Cortex of kidney (tissue), 1 donor: ENCODE results near the gene SYNDIG1L.
"Not testable (repeated sequence)": the region's sequence is repeated elsewhere in the genome, so short reads cannot be mapped to it uniquely, and the experiment has no call there.

ENCODE experiments used
- DNase-seq: peaks from one replicate; lab custom pipeline; 2025; lab: John Stamatoyannopoulos, UW

SYNDIG1L gene

DNA sequence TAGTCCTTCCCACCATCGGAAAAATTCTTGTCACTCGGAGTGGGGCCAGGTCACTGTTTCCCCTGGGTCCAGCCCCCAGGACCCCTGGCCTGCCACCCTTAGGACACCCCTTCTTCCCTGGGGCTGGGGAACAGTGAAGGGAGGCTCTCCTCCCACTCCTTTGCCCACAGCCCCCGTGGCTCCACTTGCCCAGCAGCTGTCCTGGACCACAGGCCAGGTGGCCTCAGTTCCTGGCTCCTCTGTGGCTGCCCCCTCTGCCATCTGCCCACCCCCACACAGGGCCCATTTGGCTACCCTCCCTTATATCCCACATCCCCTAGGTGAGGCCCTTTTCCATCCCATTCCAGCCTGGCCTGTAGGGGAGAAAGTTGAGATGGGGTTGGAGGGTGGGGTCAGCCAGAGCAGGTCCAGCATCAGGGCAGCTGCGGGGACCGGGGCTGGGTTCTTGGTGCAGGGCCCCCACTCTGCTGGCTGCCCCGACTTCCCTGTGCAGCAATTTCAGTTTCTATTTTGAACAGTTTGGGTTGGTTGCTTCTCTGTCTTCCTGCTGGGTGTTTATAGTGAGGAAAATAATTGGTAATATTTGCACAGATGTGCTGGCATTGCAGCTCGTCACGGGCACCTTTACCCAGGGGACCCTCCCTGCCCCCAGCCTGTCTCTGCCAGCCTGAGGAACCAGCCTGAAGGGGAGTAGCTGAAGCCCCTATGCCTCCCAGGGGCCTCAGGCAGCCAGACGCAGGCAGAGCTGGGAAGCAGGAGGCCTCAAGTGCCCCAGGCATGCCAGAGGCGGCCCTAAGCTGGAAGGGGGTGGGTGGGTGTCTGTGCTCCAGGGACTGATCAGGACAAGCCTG lies 23.4 kb downstream of the SYNDIG1L start:
- no peak for DNase-seq

DNA sequence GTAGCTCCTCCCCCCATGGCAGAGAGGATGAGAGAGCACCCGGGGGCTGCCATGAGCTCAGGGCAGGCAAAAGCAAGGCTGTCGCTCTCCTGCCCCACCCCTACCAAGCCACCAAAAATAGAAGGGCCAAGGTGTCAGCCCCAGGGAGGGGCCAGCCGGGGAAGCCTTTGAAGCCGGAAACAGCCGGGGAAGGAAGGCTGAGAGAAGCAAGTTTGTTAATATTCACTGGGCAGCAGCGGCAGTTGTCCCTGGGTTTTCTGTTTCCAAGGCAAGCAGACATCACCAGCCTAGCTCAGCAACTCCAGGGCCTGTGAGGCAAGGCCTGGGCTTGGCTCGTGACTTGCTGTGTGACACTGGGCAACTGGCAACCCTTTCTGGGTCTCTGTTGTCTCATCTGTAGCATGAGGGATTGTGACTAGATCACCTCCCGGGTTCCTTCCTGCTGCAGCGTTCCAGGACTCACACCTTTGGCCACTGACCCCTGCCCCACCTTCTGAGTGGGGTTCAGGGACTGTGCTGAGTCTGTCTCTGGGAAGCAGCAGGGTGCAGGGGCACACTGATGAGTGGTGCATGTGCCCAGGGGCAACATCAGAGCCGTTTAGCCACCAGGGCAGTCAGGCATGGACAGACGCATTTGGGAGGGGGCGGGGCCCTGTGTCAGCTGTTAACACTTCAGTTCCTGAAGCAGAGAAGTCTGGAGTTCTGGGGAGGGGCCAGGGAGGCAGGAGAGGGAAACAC lies 24.3 kb downstream of the SYNDIG1L start:
- no peak for DNase-seq

DNA sequence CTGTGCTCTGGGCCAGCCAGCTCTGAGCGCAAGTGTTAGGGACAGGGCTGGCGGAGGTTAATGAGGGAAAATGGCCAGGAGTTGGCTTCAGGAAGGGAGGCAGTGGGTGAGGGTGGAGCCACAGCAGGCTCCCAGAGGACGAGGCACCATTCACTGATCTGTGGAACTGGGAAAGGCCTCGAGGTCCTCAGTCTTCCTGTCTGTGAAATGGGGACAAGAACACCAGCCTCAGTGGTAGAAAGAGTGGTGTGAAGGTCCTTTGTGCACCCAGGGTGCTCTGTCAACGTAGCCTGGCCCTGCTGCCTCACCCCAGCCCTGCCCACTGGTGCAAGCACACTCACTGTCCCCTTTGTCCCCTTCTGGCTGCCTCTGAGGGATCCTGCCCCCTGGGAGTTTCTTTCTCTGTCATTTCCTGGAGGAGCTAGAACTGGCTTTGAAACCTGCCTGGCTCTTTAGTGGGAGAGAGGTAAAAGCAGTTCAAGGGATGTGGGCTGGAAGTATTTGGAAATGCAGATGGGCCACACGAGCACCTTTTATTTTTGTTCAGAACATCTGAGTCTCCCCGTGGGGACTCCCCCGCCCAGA lies 25.0 kb downstream of the SYNDIG1L start:
- no peak for DNase-seq

DNA sequence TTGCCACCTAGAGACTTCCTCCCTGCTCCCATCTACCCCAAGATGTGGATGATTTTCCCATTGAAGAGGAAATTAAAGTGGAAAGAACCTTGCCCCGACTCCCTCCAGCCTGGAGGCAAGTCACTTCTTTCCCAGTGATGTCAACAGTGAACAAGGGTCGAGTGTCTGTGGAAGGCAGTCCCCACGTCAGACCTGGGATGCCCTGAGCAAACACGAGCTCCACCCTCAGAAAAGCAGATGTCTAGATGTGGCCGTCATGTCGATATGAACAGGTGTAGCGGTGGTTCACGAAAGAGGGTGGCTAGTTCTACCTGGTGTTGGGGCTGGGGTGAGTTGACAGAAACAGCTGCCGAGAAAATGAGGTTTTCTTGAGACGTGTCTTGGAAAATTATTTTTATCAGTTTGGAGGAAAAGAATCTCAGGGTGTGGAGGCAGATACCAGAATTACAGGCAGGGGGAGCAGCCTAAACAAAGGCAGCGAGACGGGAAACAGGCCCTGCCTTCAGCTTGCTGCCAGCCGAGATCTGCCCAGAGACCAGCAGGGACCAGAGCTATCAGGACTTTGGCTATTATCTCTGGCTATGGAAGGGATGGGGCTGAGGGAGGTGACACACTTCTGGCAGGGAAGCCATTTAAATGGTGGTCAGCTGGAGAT lies 25.9 kb downstream of the SYNDIG1L start:
- no peak for DNase-seq

DNA sequence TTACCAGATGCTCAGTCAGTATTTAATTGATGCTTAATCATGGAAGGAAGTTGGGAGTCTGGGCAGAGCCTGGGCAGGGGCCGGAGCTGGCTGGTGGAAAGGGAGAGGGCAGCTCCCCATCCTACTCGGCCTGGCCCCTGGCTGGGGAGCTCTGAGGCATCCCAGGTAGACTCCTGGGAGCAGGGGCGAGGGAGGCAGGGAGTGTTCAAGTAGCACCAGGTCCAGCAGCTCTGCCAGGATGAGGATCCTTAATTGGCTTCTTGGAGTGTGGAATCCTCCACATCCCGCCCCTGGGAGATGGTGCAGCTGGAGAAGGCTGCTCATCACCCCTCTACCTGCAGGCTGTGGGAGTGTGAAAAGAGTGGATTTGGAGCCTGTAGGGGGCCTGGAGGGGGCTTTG lies 30.9 kb downstream of the SYNDIG1L start:
- DNase-seq, result no peak

DNA sequence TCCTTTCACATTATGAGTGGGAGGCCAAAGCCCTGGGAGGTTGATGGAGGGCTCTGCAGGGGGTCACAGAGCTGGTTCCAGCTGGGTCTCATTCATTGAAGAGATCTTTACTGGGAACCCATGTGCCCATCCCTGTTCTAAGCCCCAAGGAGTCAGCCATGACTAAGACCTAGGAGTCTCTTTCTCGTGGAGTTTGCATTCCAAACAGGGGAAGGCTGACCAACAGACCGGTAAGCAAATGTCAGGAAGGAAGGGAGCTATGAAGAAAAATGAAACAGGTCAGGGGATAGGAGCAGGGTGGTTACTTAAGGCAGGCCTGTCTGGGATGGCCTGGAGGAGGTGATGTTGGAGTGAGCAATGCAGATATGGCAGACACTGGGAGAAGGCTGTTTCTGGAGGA lies 31.5 kb downstream of the SYNDIG1L start:
- no peak for DNase-seq

DNA sequence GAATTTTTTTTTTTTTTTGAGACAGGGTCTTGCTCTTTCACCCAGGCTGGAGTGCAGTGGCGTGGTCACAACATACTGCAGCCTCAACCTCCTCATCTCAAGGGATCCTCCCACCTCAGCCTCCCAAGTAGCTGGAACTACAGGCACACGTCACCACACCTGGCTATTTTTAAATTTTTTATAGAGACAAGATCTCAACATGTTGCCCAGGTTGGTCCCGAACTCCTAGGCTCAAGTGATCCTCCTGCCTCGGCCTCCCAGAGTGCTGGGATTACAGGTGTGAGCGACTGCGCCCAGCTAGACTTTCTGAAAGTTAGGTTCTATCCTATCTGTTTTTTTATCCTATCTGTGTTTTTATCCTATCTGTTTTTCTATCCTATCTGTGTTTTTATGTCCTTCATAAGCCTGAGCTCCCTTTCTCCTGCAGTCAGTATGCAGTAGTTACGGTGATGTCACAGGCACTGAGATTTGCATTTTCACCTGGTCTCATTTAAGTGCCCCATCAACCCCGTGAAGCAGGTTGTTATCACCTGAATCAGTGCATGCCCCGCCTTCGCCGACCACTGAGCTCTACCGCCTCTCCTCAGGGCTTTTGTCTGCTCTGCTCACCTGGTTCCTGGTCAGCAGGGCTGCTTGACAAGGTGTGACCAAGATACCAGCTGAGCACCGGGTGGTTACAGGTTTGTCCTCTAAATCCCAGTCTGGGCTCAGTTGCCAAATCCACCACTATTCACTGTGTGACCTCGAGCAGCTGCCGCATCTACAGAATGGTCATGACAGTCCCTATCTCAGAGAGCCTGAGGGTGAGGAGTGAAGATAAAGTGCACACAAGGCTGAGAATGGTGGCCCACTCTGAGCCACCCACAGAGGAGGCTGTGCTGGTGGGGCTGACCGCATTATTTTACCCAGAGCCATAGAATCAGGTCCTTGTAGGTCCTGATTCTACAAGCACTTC lies 33.1 kb downstream of the SYNDIG1L start:
- no peak for DNase-seq

DNA sequence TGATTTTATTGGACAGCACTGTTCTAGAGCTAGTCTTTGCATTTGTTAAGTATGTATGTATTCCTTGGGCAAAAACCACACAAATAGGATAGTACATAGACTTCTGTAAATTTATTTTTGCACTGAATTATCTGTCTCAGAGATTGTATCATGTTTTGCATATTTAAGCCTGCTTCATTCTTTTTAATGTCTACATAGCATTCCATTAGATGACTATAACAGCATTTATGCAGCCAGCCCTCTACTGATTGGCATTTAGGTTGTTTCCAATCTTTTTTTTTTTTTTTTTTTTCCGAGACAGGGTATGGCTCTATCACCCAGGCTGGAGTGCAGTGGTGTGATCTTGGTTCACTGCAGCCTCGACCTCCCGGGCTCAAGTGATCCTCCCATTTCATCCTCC lies 34.5 kb downstream of the SYNDIG1L start:
- DNase-seq, result no peak

DNA sequence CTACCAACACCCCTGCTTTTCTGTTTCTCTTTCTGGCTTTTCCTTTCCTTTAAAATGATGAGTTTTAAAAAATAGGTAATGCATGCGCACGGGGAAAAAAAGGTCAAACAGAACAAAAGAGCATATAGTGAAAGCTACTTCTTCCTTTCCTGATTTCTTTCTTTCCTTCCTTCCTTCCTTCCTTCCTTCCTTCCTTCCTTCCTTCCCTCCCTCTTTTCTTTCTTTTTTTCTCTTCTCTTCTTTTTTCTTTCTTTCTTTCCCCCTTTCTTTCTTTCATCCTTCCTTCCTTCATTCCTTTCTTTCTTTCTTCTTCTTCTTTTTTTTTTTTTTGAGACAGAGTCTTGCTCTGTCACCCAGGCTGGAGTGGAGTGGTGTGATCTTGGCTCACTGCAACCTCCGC lies 35.5 kb downstream of the SYNDIG1L start:
- not testable (repeated sequence) for DNase-seq

DNA sequence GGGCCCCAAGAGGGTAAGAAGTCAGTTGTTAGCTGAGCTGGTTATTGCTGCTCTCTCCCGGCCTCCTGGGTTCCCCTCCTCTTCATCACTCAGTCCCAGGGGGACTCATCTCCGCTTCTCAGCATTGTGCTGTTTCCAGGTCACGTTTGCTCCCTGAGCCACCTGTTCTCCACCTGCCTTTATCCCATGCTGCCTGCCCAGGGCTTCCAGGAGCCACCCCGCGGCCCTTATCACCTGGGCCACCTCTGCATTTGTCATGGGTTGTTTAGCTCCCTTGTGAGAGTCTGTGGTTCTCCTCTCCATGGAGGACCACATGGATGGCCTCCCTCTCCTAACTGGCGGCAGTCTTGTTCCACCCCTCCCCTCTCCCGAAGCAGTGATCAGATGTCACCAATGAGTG lies 36.0 kb downstream of the SYNDIG1L start:
- DNase-seq, result no peak

DNA sequence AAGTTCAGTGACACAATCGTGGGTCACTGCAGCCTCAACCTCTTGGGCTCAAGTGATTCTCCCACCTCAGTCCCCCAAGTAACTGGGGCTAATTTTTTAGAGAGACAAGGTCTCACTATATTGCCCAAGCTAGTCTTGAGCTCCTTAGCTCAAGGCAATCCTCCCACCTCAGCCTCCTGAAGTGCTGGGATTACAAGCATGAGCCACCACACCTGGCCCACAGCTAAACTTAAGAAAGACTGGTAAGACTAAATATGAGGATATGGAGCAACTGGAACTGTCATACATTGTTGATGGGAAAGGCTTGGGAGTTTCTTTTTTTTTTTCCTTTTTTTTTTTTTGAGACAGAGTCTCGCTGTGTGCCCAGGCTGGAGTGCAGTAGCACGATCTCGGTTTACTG lies 43.8 kb downstream of the SYNDIG1L start:
- DNase-seq, result no peak

DNA sequence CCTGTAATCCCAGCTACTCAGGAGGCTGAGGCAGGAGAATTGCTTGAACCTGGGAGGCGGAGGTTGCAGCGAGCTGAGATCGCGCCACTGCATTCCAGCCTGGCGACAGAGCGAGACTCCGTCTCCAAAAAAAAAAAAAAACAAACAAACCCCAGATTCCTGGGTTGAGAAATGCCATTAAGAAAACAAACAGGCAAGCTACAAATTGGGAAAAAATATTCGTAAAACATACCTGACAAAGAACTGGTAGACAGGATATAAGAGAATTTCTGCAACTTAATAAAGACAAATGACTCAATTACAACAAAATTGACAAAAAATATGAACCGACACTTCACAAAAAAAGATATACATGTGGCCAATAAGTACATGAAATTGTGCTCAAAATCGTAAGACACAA lies 44.4 kb downstream of the SYNDIG1L start:
- DNase-seq, result not testable (repeated sequence)

DNA sequence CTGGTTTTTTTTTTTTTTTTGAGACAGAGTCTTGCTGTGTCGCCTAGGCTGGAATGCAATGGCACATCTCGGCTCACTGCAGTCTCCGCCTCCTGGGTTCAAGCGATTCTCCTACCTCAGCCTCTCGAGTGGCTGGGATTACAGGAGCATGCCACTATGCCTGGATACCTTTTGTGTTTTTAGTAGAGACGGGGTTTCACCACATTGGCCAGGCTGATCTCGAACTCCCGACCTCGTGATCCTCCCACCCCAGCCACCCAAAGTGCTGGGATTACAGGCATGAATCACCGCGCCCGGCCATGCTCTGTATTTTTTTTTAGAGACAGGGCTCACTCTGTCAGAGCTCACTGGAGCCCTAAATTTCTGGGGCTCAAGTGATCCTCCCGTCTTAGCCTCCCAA lies 45.2 kb downstream of the SYNDIG1L start:
- no peak for DNase-seq

DNA sequence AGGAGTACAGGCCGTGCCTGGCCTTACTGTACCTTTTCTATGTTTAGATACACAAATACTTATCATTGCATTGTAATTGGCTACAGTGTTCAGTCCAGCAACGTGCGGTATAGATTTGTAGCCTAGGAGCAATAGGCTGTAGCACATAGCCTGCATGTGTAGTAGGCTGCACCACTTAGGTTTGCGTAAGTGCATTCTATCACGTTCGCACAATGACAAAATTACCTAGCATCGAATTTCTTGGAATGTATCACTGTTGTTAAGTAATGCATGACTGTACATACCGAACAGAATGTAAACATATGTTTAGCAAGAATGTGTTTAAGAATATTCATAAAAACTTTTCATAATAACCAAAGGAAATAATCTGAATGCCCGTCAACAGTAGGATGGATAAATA lies 45.8 kb downstream of the SYNDIG1L start:
- DNase-seq, result no peak

DNA sequence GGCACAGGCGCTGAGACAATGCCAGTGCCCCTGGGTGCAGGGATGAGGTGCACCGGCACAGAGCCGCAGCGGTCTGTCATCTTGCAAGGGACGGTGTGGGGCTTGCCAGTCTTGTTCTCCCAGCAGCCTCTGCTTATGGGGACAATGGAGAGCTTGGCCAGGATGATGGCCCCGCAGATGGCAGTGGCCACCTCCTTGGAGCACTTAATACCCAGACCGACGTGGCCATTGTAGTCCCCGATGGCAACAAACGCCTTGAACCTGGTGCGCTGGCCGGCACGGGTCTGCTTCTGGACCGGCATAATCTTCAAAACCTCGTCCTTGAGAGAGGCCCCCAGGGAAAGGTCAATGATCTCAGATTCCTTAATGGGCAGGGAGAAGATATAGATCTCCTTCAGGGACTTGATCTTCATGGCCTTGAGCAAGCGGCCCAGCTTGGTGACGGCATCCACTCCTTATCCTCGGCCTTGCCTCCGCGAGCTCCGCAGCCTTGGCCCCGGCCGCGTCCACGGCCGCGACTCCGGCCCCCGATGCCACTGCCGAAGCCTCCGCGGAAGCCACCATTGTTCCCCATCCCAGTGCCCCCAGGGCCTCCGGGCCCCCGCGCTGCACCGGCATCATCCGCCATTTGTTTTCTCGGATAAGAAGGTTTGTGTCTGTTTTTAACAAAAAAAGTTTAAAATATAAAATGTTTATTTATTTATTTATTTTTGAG lies 47.9 kb downstream of the SYNDIG1L start:
- no peak for DNase-seq

DNA sequence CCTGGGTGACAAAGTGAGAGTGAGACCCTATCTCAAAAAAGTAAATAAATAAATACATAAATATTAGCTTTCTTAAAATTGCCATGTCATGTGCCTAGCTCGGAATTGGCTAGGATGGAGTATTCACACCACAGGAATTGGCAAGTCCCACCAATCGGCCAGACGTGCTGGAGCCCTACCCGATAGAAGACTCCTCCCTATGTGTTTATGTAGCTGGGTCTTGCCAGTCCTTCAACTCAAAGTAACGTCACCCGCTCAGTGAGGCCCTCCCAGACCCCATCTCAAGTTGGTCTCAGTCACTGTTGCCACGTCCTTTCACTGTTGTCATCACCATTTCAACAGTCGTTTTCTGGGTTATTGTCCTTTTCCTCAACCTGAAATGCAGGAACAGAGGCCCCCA lies 57.6 kb downstream of the SYNDIG1L start:
- DNase-seq, result no peak

DNA sequence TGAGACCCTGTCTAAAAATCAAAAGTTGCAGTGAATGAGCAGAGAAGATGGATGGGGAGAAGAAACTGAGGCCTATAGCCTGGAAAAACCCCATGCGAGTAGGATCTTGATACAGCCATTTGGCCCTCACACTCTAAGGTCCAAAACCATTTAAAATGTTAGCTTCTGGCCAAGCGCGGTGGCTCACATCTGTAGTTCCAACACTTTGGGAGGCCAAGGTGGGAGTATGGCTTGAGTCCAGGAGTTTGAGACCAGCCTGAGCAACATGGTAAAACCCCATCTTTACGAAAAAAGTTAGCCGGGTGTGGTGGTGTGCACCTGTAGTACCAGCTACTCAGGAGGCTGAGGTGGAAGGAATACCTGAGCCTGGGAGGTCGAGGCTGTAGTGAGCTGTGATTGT lies 58.0 kb downstream of the SYNDIG1L start:
- DNase-seq, result no peak

DNA sequence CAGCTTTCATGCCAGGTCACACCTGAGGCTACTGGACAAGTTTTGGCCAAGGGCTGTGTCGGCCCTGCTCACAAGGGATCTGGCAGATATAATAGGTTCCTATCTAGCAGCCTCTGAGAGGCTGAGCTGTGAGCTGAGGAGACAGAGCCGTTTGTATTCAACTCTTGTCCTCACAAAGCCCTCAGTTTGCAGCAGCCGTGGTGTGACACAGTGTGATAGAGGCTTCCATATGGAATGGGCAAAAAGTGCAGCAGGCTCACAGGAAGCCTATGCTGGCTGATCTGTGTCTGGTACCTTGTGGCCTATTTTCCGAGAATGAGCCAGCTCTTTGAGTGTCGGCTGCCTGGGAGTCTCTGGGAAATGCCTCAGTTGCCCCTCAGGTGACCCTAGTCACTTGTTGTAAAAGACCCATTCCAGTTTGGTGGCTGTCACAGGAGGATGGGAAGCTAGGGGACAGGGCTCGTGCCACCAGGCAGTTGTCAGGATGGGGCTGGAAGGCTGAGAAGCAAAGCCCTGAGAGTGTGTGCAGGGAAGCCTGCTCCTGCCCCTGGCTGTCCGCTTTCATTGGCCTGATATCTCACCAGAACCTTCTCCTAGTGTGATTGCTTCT lies 61.6 kb downstream of the SYNDIG1L start:
- DNase-seq, result no peak

DNA sequence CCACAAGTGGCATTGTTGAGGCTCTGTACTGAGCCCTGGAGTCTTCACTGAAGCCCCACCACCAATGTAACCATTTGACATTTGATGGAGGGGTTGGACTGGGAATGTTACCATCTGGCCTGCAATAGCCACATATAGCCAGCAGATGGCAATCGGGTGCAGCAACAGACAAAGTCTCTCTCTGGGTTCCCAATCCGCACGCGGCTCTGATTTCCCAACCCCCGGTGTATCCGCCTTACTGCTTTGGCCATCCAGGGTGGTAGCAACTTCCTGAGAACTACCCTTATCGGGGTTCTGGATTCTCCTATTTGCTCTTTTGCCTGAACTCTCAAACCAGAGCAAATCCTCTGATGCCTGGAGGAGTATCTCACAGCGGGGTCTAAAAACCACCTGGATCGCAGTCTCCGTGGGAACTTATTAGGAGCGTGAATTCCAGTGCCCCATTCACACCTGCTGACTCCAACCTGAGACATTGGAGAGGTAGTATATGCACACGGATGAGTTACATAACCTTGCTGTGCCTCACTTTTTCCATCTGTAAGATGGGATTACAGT lies 63.6 kb downstream of the SYNDIG1L start:
- DNase-seq, result no peak

DNA sequence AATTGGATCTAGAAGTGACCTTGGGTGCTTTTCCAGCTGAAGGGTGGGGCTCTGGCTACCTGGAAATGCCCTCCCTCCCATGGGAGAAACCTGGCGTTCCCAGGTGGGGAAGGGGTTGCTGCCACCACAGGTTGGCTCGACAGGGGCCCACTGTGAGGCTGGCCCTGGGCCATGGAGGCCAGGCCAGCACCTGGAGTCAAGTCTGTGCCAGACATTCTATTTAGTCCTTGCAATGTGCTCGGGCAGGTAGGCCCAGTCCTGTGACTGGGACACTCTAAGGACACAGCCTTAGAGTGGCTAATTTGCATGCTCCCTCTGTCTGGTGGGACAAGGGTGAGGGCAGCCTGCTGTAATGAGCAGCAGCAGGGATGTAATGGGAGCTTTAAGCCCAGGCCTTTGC lies 65.8 kb downstream of the SYNDIG1L start:
- no peak for DNase-seq
